Measurements from ENCODE around the gene IFITM1. TPM values are rescaled to one million over a fixed set of nuclear protein-coding genes. Genes with fewer than 3 reads are reported as not detected.
"Not testable (repeated sequence)": the region's sequence is repeated elsewhere in the genome, so short reads cannot be mapped to it uniquely, and the experiment has no call there.

The IFITM1 gene
- total and polyA plus RNA-seq, 10 donors: 314 to 670 (median 496) TPM

GRCh38 chr11:282630-283360 lies 31.0 kb upstream of the IFITM1 start:
- intact Hi-C loops (cut with DNase I; ENCODE audit: low total_unique reads): no loop called here
- Histone ChIP-seq H3K27me3 (replicated peaks in 1 of 7) (peaks cover 0 to 96% (median 48%) of the 10 kb centered on the region in 7 donors), H3K4me1 (peaks cover 26 to 97% (median 49%) of the 10 kb centered on the region in 6 donors), H3K27ac (peak overlapping the region in 3 of 8 donors; percentile 82 to 89 (median 86)), H3K36me3 (peaks cover 0 to 36% (median 0%) of the 10 kb centered on the region in 6 donors), H3K4me3 (peak overlapping the region in 3 of 8 donors; percentile 50 to 77 (median 55)), H3K9me3 (no peaks in the 10 kb centered on the region)
- WGBS, 5 donors: 65 to 89% (median 72%) methylated on average over 10 to 13 of the region's 13 CpGs
- TF ChIP-seq POLR2A (IDR thresholded peaks at IDR 0.05) (no peak), POLR2AphosphoS5 (IDR thresholded peaks at IDR 0.05) (peak in 2 of 3 donors; percentile 29 to 62)
- peak; percentile 71 for DNase-seq

GRCh38 chr11:283405-284104 lies 30.3 kb upstream of the IFITM1 start:
- peaks cover 26 to 97% (median 51%) of the 10 kb centered on the region in 6 donors for H3K4me1 ChIP-seq
- no peak overlapping the region for H3K27ac ChIP-seq
- intact Hi-C loops (cut with DNase I; ENCODE audit: low total_unique reads): no loop called here
- 77 to 86% (median 85%) methylated on average over 22 to 23 of the region's 23 CpGs for WGBS, 5 donors
- H3K27me3 ChIP-seq (replicated peaks in 1 of 7): peaks cover 0 to 95% (median 44%) of the 10 kb centered on the region in 7 donors
- TF ChIP-seq POLR2A (IDR thresholded peaks at IDR 0.05) (no peak), POLR2AphosphoS5 (IDR thresholded peaks at IDR 0.05) (peak in 1 of 3 donors; percentile 24)
- peaks cover 0 to 36% (median 0%) of the 10 kb centered on the region in 6 donors for H3K36me3 ChIP-seq
- H3K9me3 ChIP-seq: no peaks in the 10 kb centered on the region
- H3K4me3 ChIP-seq: no peak overlapping the region
- peak; percentile 69 for DNase-seq

GRCh38 chr11:284105-285020 lies 29.5 kb upstream of the IFITM1 start:
- intact Hi-C loops (cut with DNase I; ENCODE audit: low total_unique reads): no loop called here
- Histone ChIP-seq H3K27ac (no peak overlapping the region), H3K4me3 (no peak overlapping the region), H3K27me3 (replicated peaks in 1 of 7) (peaks cover 0 to 87% (median 36%) of the 10 kb centered on the region in 7 donors), H3K36me3 (peaks cover 0 to 36% (median 0%) of the 10 kb centered on the region in 6 donors), H3K4me1 (peaks cover 24 to 91% (median 45%) of the 10 kb centered on the region in 6 donors), H3K9me3 (no peaks in the 10 kb centered on the region)
- TF ChIP-seq POLR2AphosphoS5 (IDR thresholded peaks at IDR 0.05): peak in 1 of 3 donors; percentile 63
- TF ChIP-seq POLR2A (IDR thresholded peaks at IDR 0.05): no peak
- DNase-seq: peak; percentile 77
- 83 to 89% (median 85%) methylated on average over 16 to 24 of the region's 24 CpGs for WGBS, 5 donors

GRCh38 chr11:285021-285893 lies 28.6 kb upstream of the IFITM1 start:
- Histone ChIP-seq H3K4me1 (peaks cover 21 to 91% (median 45%) of the 10 kb centered on the region in 6 donors), H3K27me3 (replicated peaks in 1 of 7) (peaks cover 0 to 78% (median 27%) of the 10 kb centered on the region in 7 donors), H3K27ac (no peak overlapping the region), H3K9me3 (no peaks in the 10 kb centered on the region), H3K4me3 (no peak overlapping the region), H3K36me3 (peaks cover 0 to 41% (median 0%) of the 10 kb centered on the region in 6 donors)
- WGBS, 5 donors: 83 to 89% (median 89%) methylated on average over 16 to 29 of the region's 29 CpGs
- intact Hi-C loops (cut with DNase I; ENCODE audit: low total_unique reads): no loop called here
- TF ChIP-seq POLR2AphosphoS5 (IDR thresholded peaks at IDR 0.05) (peak in 1 of 3 donors; percentile 27), POLR2A (IDR thresholded peaks at IDR 0.05) (no peak)
- peak; percentile 64 for DNase-seq

GRCh38 chr11:285894-286220 lies 28.0 kb upstream of the IFITM1 start:
- 78 to 89% (median 82%) methylated on average over 3 to 8 of the region's 8 CpGs for WGBS, 5 donors
- Histone ChIP-seq H3K27me3 (replicated peaks in 1 of 7) (peaks cover 0 to 72% (median 21%) of the 10 kb centered on the region in 7 donors), H3K27ac (no peak overlapping the region), H3K9me3 (no peaks in the 10 kb centered on the region), H3K36me3 (peaks cover 0 to 47% (median 0%) of the 10 kb centered on the region in 6 donors), H3K4me3 (no peak overlapping the region), H3K4me1 (peaks cover 15 to 91% (median 44%) of the 10 kb centered on the region in 6 donors)
- TF ChIP-seq POLR2A (IDR thresholded peaks at IDR 0.05): no peak
- TF ChIP-seq CTCF (IDR thresholded peaks at IDR 0.05 in 8 of 11, conservative IDR thresholded peaks at IDR 0.05 in 3 of 11): no peak
- TF ChIP-seq POLR2AphosphoS5 (IDR thresholded peaks at IDR 0.05): no peak
- intact Hi-C loops (cut with DNase I; ENCODE audit: low total_unique reads): no loop called here
- peak; percentile 68 for DNase-seq

GRCh38 chr11:286977-287820 lies 26.6 kb upstream of the IFITM1 start:
- Histone ChIP-seq H3K4me1 (peaks cover 6 to 91% (median 33%) of the 10 kb centered on the region in 6 donors), H3K36me3 (peaks cover 0 to 55% (median 4%) of the 10 kb centered on the region in 6 donors), H3K27me3 (replicated peaks in 1 of 7) (peaks cover 0 to 59% (median 8%) of the 10 kb centered on the region in 7 donors), H3K4me3 (peak overlapping the region in 6 of 8 donors; percentile 58 to 86 (median 63)), H3K27ac (peak overlapping the region in 7 of 8 donors; percentile 20 to 95 (median 85))
- peak; percentile 77 for DNase-seq
- 67 to 77% (median 74%) methylated on average over 23 to 27 of the region's 27 CpGs for WGBS, 5 donors
- H3K9me3 ChIP-seq; intact Hi-C loops (cut with DNase I; ENCODE audit: low total_unique reads): not testable (repeated sequence)
